ENCODE results near the gene KCNK18.

Gene KCNK18

DNA sequence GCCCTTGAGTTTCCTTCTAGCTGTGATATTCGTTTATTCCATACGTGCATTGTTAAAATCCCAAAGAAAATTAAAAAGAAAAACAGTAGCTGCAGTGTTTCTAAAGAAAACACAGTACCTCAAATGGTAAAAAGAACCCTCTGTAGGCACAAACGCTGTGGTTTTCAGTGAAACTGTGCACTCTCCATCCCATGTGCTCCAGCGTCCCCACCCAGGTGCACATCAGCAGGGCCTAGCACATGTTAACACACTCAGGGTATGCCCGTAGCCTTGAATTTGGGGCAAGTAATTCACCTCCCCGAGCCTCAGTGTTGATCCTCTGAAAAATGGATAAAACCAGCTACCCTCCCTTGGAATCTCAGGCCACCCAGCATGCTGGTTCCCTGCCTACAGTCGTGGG lies 53.1 kb downstream of the KCNK18 start:
- Histone ChIP-seq H3K27me3 (no peaks in the 10 kb centered on the region), H3K4me3 (ENCODE audit: low read depth, low read length) (no peak overlapping the region), H3K9me3 (no peaks in the 10 kb centered on the region), H3K36me3 (no peaks in the 10 kb centered on the region), H3K4me1 (peaks cover 10% of the 10 kb centered on the region)
- TF ChIP-seq, protein P1, sequence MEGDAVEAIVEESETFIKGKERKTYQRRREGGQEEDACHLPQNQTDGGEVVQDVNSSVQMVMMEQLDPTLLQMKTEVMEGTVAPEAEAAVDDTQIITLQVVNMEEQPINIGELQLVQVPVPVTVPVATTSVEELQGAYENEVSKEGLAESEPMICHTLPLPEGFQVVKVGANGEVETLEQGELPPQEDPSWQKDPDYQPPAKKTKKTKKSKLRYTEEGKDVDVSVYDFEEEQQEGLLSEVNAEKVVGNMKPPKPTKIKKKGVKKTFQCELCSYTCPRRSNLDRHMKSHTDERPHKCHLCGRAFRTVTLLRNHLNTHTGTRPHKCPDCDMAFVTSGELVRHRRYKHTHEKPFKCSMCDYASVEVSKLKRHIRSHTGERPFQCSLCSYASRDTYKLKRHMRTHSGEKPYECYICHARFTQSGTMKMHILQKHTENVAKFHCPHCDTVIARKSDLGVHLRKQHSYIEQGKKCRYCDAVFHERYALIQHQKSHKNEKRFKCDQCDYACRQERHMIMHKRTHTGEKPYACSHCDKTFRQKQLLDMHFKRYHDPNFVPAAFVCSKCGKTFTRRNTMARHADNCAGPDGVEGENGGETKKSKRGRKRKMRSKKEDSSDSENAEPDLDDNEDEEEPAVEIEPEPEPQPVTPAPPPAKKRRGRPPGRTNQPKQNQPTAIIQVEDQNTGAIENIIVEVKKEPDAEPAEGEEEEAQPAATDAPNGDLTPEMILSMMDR (IDR thresholded peaks at IDR 0.05; ENCODE audit: low read depth, low read length), result no peak
- DNase-seq, result no peak

DNA sequence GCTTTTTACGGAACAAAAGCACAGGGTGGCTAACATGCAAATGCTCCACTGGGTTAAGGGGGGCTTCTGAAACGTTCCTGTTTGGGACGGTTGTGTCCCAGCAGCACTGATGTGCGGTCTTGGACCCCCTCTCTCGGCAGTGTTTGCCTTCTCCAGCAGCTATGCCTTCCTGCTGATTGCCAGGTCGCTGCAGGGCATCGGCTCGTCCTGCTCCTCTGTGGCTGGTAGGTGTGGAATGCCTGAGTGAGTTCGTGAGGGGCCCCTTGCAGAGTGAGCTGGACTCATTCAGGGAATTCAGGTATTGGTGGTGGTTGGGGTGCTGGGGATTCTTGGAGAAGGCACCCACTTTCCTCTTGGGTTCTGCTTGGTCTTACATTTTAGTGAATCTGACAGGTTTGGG lies 56.6 kb downstream of the KCNK18 start:
- no peak for DNase-seq
- Histone ChIP-seq H3K4me1 (peaks cover 16% of the 10 kb centered on the region), H3K36me3 (no peaks in the 10 kb centered on the region), H3K4me3 (ENCODE audit: low read depth, low read length) (no peak overlapping the region), H3K27me3 (no peaks in the 10 kb centered on the region), H3K9me3 (no peaks in the 10 kb centered on the region)
- TF ChIP-seq, protein P1 (IDR thresholded peaks at IDR 0.05; ENCODE audit: low read depth, low read length), result no peak

DNA sequence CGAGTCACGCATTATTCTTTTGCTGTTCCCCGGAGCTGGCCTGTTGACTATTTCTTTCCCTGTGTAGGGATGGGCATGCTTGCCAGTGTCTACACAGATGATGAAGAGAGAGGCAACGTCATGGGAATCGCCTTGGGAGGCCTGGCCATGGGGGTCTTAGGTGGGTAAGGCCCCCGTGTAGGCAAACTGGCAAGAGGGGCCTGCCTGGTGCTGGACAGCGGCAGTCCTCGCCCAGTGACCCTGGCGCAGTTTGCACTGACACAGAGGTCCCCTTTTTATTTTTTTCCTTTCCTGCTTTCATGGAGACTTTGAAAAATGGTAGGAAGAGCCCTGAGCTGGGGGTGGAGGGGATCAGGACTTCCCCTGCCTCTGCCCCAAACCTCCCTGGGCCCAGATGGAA lies 57.0 kb downstream of the KCNK18 start:
- Histone ChIP-seq H3K4me3 (ENCODE audit: low read depth, low read length) (no peak overlapping the region), H3K36me3 (no peaks in the 10 kb centered on the region), H3K27me3 (no peaks in the 10 kb centered on the region), H3K4me1 (peaks cover 17% of the 10 kb centered on the region), H3K9me3 (no peaks in the 10 kb centered on the region)
- DNase-seq, result no peak
- TF ChIP-seq, protein P1 (IDR thresholded peaks at IDR 0.05; ENCODE audit: low read depth, low read length), result no peak

DNA sequence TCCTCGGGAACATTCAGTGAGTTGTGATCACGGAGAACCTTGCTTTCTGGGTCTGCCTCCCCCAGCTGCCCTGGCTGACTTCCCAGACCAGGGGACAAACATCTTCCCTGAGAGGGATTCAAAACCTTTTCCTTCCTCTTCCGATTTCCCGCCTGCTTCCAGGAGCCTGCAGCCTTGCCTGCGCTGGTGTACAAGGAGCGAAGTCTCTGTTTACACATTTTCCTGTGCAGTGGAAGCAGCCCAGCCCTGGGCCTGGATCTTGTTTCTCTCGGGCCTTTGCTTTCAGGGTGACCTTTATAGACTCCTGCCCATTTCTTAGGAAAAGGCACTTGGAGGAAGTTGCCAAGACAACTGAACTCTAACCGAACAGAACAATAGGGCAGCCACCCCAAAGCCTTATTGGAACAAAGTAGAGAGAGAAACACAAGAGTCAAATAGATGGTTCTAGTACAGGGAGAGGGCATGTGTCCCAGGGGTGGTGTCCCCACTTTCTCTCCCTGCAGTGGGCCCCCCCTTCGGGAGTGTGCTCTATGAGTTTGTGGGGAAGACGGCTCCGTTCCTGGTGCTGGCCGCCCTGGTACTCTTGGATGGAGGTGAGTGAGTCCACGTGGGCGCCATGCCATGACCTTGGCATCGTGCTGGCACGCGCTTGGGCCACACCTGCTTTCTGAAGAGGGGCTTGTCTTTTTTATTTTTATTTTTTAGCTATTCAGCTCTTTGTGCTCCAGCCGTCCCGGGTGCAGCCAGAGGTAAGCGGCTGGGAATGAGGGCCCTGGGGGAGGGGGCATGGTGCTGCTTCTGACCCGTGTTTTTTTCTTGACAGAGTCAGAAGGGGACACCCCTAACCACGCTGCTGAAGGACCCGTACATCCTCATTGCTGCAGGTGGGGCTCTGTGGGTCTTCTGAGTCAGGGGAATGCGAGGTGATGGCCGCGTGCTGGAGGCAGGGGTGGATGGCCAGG lies 57.8 kb downstream of the KCNK18 start:
- Histone ChIP-seq H3K4me3 (ENCODE audit: low read depth, low read length) (no peak overlapping the region), H3K9me3 (no peaks in the 10 kb centered on the region), H3K36me3 (no peaks in the 10 kb centered on the region), H3K4me1 (peaks cover 18% of the 10 kb centered on the region; the same call in 1 of the 2 replicates), H3K27me3 (no peaks in the 10 kb centered on the region)
- DNase-seq, result no peak
- TF ChIP-seq, protein P1 (IDR thresholded peaks at IDR 0.05; ENCODE audit: low read depth, low read length), result no peak

DNA sequence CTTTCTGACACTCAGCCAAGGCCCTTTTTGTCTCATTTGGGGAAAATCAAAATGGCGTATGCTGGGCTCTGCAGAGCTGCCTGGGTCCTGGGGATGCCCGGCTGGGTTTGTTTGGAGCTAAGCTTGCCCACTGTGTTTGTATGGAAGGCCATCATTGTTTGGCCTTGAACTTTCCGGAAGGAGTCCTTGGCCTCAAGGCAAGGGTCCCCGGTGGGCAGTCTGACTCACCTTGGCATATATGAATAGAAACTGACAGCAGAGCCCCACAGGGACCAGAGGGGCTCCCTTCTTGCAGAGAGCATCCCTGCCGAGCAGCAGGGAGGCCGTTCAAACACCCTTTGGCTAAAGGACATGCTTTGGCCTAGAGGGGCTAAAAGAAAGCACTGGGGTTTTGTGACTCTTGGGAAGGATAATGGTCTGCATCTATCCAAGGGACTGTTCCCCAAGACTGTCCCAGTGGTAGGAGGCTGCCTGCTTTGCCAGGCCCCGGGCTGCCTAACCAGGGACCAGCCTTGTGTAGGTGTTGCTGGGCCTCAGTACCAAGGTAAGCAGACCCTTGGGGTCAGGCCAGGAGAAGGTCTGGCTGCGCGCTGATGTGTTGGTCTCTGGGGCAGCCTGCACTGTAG lies 58.7 kb downstream of the KCNK18 start:
- peaks cover 18% of the 10 kb centered on the region; the same call in 1 of the 2 replicates for H3K4me1 ChIP-seq
- no peaks in the 10 kb centered on the region for H3K9me3 ChIP-seq
- no peak for DNase-seq
- TF ChIP-seq, protein P1 (IDR thresholded peaks at IDR 0.05; ENCODE audit: low read depth, low read length), result no peak
- H3K27me3 ChIP-seq, result no peaks in the 10 kb centered on the region
- no peak overlapping the region for H3K4me3 ChIP-seq (ENCODE audit: low read depth, low read length)
- H3K36me3 ChIP-seq, result no peaks in the 10 kb centered on the region

DNA sequence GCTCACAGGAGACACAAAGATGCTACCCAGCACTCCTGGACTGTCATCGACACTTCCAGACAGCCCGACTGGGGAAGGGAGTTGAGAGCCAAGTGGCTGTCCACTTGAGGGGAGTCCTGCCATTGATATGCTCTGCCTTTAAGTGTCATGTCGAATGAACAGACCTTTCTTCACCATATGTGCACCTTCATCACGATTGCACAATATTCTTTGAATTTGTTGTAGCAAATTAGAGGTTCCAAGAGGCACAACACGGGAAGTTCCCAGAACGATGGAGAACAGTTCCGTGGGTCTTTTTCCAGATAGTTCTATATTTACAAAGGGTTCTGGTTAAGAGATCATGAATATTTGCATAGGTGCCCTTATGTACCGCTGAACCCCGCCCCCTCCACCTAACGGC lies 59.6 kb downstream of the KCNK18 start:
- no peak for DNase-seq
- no peaks in the 10 kb centered on the region for H3K36me3 ChIP-seq
- no peaks in the 10 kb centered on the region for H3K27me3 ChIP-seq
- no peaks in the 10 kb centered on the region for H3K9me3 ChIP-seq
- no peak overlapping the region for H3K4me3 ChIP-seq (ENCODE audit: low read depth, low read length)
- TF ChIP-seq, protein P1 (IDR thresholded peaks at IDR 0.05; ENCODE audit: low read depth, low read length), result no peak
- peaks cover 18% of the 10 kb centered on the region; the same call in 1 of the 2 replicates for H3K4me1 ChIP-seq

Data from BE2C (cell line).